ENCODE measurements around the gene SLC16A12.

SLC16A12 gene

GRCh38 chr10:89388806-89389205, 146.6 kb downstream of the SLC16A12 start:
- no peak for DNase-seq

GRCh38 chr10:89384474-89385340, 150.7 kb downstream of the SLC16A12 start:
- DNase-seq = no peak

- DNase-seq = no peak
Observed at GRCh38 chr10:89382757-89383156, 152.6 kb downstream of the SLC16A12 start.
